Anterior cingulate cortex (tissue), 58 donors: ENCODE data around the gene KIF25.
"Not testable (repeated sequence)": the region's sequence is repeated elsewhere in the genome, so short reads cannot be mapped to it uniquely, and the experiment has no call there.

ENCODE experiments used
- DNase-seq, 58 donors: peaks; one replicate each; lab custom pipeline; 2025; lab: John Stamatoyannopoulos, UW

KIF25 gene

DNA sequence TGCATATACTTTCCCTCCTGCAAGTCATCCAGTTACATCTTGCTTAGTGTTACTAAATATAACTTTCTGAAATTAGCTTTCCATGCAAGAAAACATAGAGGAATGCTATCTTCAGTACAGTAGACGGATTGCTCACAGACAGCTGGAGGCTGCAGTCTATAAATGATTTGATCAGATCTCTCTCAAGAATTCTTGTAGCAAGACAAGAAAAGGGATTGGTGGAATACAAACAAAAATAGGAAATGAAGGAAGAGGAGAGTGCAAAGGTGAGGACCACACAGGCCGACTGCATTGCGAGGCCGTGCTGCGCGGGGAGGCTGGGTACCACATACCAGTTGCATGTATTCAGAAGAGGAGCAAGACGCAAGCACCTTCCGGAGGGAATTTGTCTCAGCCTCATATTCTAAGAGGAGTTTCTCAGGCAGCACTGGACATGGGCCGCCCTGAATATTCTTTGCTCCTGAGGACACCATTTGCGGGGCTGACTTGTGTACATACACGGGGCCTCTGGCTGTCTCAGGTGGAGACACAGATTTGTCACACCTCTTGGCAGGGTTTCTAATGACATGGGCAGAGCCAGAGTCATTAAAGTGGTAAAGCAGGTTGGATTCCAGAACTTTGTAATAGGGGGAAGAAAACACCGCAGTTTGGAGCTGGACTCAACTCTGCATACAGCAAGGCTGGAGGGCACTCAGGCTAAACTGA lies 22.7 kb upstream of the KIF25 start:
- DNase-seq: peak in 3 of 58 donors; percentile 7 to 25 (median 20)

GRCh38 chr6:167975458-167975857 lies 22.0 kb upstream of the KIF25 start:
- no peak for DNase-seq

DNA sequence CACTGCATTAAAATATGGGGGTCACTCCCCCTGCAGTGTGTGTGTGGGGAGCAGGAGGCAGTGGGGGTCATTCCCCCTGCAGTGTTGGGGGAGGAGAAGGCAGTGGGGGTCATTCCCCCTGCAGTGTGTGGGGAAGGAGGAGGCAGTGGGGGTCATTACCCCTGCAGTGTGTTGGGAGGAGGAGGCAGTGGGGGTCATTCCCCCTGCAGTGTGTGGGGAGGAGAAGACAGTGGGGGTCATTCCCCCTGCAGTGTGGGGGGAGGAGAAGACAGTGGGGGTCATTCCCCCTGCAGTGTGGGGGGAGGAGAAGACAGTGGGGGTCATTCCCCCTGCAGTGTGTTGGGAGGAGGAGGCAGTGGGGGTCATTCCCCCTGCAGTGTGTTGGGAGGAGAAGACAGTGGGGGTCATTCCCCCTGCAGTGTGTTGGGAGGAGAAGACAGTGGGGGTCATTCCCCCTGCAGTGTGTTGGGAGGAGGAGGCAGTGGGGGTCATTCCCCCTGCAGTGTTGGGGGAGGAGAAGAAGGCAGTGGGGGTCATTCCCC lies 21.3 kb upstream of the KIF25 start:
- not testable (repeated sequence) for DNase-seq

GRCh38 chr6:167976708-167977107 lies 20.8 kb upstream of the KIF25 start:
- no peak for DNase-seq

DNA sequence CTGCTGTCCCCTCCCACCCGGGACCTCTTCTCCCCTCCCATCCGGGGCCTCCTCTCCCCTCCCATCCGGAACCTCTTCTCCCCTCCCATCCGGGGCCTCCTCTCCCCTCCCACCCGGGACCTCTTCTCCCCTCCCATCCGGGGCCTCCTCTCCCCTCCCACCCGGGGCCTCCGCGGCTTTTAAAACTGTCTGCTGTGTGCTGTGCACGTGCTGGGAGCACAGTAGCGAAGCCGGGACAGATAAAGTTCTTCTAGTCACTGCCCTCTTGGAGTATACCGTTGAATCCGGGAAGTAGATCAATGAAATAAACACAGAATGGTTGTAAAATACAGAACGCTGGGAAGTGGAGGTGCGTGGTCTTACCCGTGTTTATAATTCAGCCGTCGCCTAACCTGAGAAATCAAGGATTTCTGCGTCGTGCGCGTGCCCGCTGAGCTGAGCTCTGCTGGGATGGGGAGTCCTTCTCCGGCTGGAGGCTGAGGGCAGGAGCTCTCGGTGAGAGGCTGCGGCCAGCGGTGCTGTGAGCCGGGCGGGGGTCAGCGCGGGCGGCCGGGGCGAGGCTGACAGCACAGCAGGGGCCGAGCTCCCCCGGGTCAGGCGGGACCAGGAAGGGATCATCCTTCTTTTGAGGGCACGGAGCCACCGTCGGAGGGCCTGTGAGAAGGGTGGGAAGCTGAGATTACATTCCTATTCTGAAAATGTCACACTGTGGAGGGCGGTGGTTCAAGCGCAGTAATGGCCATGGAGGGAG lies 19.6 kb upstream of the KIF25 start:
- DNase-seq: no peak

- DNase-seq: no peak
Observed at GRCh38 chr6:167978607-167979006, 18.9 kb upstream of the KIF25 start.

DNA sequence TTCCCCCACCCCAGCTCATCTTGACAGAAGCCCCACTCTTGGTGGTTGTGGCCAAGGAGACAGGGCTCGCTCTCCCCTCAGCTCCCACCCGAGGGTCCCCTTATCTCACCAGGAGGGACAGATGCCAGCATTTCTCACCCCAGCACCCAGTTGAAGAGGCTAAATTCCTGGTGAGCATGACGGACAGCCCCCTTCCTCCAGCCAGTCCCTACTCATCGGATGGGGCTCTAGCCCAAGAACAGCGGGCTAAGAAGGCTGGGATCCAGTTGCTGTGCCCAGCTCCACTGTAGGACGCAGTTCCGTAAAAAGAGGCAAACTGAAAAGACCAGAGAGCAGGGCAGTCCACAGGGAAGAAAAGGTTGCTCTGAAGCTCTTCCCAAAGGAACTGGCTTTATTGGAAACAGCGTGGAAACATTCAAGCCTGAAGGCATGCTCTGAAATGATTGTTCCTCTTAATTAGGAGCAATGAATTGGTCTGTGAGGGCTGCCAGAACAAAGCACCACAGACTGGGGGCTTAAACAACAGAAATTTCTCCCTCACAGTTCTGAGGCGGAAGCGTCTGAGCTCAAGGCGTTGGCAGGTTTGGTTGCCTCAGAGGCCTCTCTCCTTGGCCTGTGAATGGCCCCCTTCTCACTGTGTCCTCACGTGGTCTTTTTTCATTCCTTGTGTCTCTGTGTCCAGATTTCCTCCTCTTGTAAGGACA lies 17.9 kb upstream of the KIF25 start:
- peak in 6 of 58 donors; percentile 34 to 80 (median 44) for DNase-seq

GRCh38 chr6:167980911-167981580 lies 16.4 kb upstream of the KIF25 start:
- no peak for DNase-seq

DNA sequence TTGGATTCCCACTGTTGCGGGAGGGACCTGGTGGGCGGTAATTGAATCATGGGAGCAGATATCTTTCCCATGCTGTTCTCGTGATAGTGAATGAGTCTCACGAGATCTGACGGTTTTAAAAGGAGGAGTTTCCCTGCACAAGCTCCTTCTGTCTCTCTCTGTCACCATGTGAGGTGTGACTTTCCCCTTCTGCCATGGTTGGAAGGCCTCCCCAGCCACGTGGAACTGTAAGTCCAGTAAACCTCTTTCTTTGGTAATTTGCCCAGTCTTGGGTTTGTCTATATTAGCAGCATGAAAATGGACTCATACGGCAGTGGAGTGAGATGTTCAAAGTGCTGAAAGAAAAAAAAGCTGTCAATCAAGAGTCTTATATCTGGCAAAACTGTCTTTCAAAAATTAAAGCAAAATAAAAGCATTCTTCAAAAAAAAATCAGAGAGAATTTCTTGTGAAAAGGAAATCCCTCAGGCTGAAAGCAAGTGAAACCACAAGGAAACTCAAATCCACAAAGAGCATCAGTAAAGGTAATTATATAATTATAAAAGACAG lies 15.5 kb upstream of the KIF25 start:
- DNase-seq: no peak

DNA sequence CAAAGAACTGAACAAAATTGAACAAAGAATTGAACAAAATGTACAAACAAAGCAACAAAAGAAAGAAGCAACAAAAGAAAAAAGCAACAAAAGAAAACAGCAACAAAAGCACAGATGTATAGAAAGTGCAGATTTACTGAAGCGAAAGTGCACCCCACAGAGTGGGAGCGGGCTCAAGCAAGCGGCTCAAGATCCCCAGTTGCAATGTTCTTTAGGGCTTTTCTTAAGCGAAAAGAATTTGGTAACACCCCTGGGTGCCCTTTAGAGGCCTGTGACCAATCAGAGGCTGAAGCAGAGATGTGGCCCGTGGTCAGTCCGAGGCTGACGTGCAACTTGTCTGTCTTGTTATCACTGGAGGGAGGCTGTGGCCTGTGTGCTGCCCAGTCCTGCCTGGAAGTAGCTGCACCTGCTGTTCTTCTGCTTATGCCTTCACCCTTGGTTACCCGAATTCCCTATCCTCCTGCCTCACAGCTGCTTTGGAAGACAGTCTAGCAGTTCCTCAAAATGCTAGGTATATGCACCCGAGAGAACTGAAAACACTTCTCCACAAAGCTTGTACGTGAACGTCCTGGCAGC lies 13.2 kb upstream of the KIF25 start:
- DNase-seq: no peak

GRCh38 chr6:167984876-167985604 lies 12.4 kb upstream of the KIF25 start:
- DNase-seq: no peak

DNA sequence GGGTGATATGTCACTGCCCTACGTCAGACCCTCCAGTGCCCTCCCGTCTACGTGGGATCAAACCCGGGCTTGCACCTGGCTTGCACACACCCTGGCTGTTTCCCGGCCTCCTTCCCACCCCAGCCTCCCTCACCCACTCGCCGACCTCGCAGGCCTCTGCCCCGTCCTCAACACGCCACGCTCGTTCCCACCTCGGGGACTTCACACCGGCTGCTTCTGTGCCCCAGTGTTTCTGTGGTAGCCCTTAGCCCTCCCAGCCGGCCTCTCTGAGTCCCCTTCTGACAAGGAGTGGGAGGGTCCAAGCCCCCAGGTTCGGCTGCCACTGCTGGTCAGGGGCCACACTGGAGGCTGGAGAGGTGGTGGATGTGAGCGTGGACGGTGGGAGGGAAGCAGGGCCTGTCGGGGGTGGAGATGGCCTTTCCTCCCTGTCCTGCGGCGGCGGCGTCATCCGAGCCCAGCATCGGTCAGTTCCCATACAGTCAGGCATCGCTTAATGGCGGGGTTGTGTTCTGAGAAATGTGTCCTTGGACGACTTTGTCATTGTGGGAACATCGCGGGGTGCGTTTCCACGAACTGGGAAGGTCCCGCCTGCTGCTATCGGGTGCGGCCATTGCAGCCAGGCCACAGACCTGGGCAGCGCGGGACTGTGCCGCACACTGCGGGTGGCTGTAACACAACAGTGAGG lies 11.4 kb upstream of the KIF25 start:
- no peak for DNase-seq

- DNase-seq: no peak
Observed at GRCh38 chr6:167987396-167988153, 9.9 kb upstream of the KIF25 start.

DNA sequence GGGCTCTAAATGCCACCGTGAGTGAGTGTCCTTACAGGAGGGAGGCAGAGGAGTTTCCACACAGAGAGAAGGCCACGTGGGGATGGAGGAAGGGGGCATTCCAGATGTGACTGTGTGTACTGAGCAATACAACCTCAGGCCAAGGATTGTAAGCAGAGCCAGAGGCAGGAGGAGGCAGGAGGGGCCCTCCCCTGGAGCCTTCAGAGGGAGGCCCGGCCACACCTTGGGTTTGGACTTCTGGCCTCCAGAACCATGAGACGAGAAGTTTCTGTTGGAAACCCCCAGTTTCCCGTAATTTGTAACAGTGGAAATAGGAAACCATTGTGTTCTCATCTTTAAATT lies 9.3 kb upstream of the KIF25 start:
- no peak for DNase-seq

- DNase-seq: no peak
Observed at GRCh38 chr6:167988945-167989841, 8.3 kb upstream of the KIF25 start.

- DNase-seq: no peak
Observed at GRCh38 chr6:167990016-167990945, 7.2 kb upstream of the KIF25 start.
